Measurements from ENCODE around the gene MAP1B.

Gene MAP1B

GRCh38 chr5:72252008-72252407 lies 144.7 kb downstream of the MAP1B start:
- no peak for DNase-seq (ENCODE audit: insufficient read length, low spot score)
- FAIRE-seq = no peak
- no peak for TF ChIP-seq CTCF (IDR thresholded peaks at IDR 0.05; ENCODE audit: insufficient read depth, missing control alignments)

- DNase-seq (ENCODE audit: insufficient read length, low spot score) (no peak), FAIRE-seq (no peak)
- no peak for TF ChIP-seq CTCF (IDR thresholded peaks at IDR 0.05; ENCODE audit: insufficient read depth, missing control alignments)
Observed at GRCh38 chr5:72252574-72253155, 145.4 kb downstream of the MAP1B start.

GRCh38 chr5:72255237-72255636 lies 148.0 kb downstream of the MAP1B start:
- DNase-seq (ENCODE audit: insufficient read length, low spot score) (no peak), FAIRE-seq (no peak)
- TF ChIP-seq CTCF (IDR thresholded peaks at IDR 0.05; ENCODE audit: insufficient read depth, missing control alignments) = no peak

- no peak for FAIRE-seq
Observed at GRCh38 chr5:72255670-72256069, 148.4 kb downstream of the MAP1B start.

GRCh38 chr5:72256536-72256935 lies 149.3 kb downstream of the MAP1B start:
- FAIRE-seq = no peak
- DNase-seq (ENCODE audit: insufficient read length, low spot score) = no peak
- no peak for TF ChIP-seq CTCF (IDR thresholded peaks at IDR 0.05; ENCODE audit: insufficient read depth, missing control alignments)

More at GRCh38 chr5:72255670-72256069, 148.4 kb downstream of the MAP1B start:
- no peak for TF ChIP-seq CTCF (IDR thresholded peaks at IDR 0.05; ENCODE audit: insufficient read depth, missing control alignments)
- DNase-seq (ENCODE audit: insufficient read length, low spot score) = no peak

Data from D721Med (cell line).